ENCODE data around the gene TMEM132E.

TMEM132E gene

DNA sequence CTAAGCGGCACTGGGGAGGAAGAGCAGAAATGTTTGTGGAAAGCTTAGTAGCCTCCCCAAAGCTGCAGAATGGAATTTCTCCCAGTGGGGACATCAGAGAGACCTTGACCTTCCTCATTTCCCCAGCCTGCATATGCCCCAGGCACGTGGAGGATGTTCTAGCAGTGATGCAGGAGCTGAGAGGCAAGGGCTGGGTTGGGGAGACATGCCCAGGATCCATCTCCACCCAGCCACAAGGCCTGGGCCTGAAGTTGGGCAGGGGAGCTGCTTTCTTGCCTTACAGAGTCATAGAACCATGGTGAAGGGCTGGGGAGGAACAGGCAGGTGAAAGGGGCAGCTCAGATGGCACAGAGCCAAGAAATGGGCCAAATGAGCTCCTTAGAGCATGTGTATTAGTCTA lies 104.0 kb downstream of the TMEM132E start:
- in situ Hi-C loops (cut with MboI; ENCODE audit: low sequenced_read_pairs), result no loop called here

Measured in HL-60/S4 treated with phorbol 12-myristate 13-acetate at 8.2 ng/mL for 4 days and 3 days (cell line).